Measurements from ENCODE around the gene IFNL4.

GRCh38 chr19:39206122-39206521, 42.5 kb downstream of the IFNL4 start:
- TF ChIP-seq POLR2A (IDR thresholded peaks at IDR 0.05; ENCODE audit: low read depth, low read length) (no peak), USF2 (IDR thresholded peaks at IDR 0.05; ENCODE audit: low read depth, low read length) (no peak), FOS (IDR thresholded peaks at IDR 0.05; ENCODE audit: low read depth, low read length) (no peak), CTCF (conservative IDR thresholded peaks at IDR 0.05; ENCODE audit: low read depth, low read length) (no peak)

Measured in IMR-90 (cell line).